Sigmoid colon (tissue), 7 donors: ENCODE results near the gene HYAL4. TPM values are rescaled to one million over a fixed set of nuclear protein-coding genes. Genes with fewer than 3 reads are reported as not detected.
"Not testable (repeated sequence)": the region's sequence is repeated elsewhere in the genome, so short reads cannot be mapped to it uniquely, and the experiment has no call there.

Experiments used
- DNase-seq: peaks from one replicate; pipeline ENCODE4 v3.0.0-alpha.2; 2019
- H3K27ac ChIP-seq, 4 donors: fragments of 200-600 bp; sonication (generic); one replicate each; pipeline ENCODE4 v1.5.1; 2016 to 2019; ENCODE audit warnings: mild to moderate bottlenecking in 1 of 4
- H3K27me3 ChIP-seq, 3 donors: fragments of 200-600 bp; sonication (generic); one replicate each; pipeline ENCODE4 v1.5.1; 2019; ENCODE audit warnings: mild to moderate bottlenecking in 1 of 3
- H3K36me3 ChIP-seq, 4 donors: fragments of 200-600 bp; sonication (generic); one replicate each; pipeline ENCODE4 v1.5.1; 2016 to 2019
- H3K4me1 ChIP-seq, 4 donors: fragments of 200-600 bp; sonication (generic); one replicate each; pipeline ENCODE4 v1.5.1; 2017 to 2019
- H3K4me3 ChIP-seq, 4 donors: fragments of 200-600 bp; sonication (generic); one replicate each; pipeline ENCODE4 v1.5.1; 2017 to 2019; ENCODE audit warnings: mild to moderate bottlenecking in 2 of 4, moderate library complexity in 1 of 4
- H3K9me3 ChIP-seq, 4 donors: fragments of 200-600 bp in 3 of 4; sonication (generic) in 3 of 4; one replicate each; pipeline versions ENCODE4 v1.5.1 to v1.6.1; 2013 to 2019
- CTCF ChIP-seq, 4 experiments: fragments of 450-650 bp in 3 of 4; fragments of 200-600 bp in 1 of 4; IDR thresholded peaks; one replicate each; pipeline ENCODE4 v1.5.1; 2016 to 2019; ENCODE audit warnings: antibody characterized with exemption in 4 of 4, mild to moderate bottlenecking in 3 of 4, moderate library complexity in 2 of 4
- EP300 ChIP-seq, 4 donors: sonication (generic); formaldehyde crosslinking; IDR thresholded peaks; one replicate each; pipeline ENCODE4 v1.6.1; 2017; ENCODE audit warnings: antibody characterized with exemption in 4 of 4
- POLR2A ChIP-seq, 2 donors: fragments of 450-650 bp; IDR thresholded peaks; one replicate each; pipeline ENCODE4 v1.6.1; 2016; ENCODE audit warnings: antibody characterized with exemption in 2 of 2, mild to moderate bottlenecking in 2 of 2, moderate library complexity in 2 of 2
- POLR2AphosphoS5 ChIP-seq, 4 donors: sonication (generic); formaldehyde crosslinking; IDR thresholded peaks; one replicate each; pipeline ENCODE4 v1.6.1; 2017; ENCODE audit warnings: antibody characterized with exemption in 4 of 4
- WGBS, 2 donors: extraction: QIAGEN DNeasy Blood & Tissue Kit; methylation state at CpG; one replicate each; pipeline ENCODE4 v1.1.7; 2013; 5-methylcytosine and 5-hydroxymethylcytosine counted together
- intact Hi-C: fragments of 100-400 bp; cut with DNase I; formaldehyde crosslinking; loops from one replicate; pipeline ENCODE4 v1.15.1; 2023
- polyA plus RNA-seq, 3 donors: library from polyadenylated mRNA; stranded (reverse); fragments of 200-250 nt; gene quantifications; one replicate each; pipeline ENCODE4 v1.2.3, GENCODE V29; 2013
- total RNA-seq, 4 donors: library from RNA; depleted of rRNA; stranded (reverse); fragments of >200 nt; gene quantifications; one replicate each; pipeline ENCODE4 v1.1.0, GENCODE V29; 2016
- donor health status: healthy with polysubstance abuse.
- donor health status: Bipolar disorder and iron deficiency.
- donor health status: healthy.

HYAL4 gene
- total and polyA plus RNA-seq, 7 donors, result 0.09 TPM; not detected in 6

DNA sequence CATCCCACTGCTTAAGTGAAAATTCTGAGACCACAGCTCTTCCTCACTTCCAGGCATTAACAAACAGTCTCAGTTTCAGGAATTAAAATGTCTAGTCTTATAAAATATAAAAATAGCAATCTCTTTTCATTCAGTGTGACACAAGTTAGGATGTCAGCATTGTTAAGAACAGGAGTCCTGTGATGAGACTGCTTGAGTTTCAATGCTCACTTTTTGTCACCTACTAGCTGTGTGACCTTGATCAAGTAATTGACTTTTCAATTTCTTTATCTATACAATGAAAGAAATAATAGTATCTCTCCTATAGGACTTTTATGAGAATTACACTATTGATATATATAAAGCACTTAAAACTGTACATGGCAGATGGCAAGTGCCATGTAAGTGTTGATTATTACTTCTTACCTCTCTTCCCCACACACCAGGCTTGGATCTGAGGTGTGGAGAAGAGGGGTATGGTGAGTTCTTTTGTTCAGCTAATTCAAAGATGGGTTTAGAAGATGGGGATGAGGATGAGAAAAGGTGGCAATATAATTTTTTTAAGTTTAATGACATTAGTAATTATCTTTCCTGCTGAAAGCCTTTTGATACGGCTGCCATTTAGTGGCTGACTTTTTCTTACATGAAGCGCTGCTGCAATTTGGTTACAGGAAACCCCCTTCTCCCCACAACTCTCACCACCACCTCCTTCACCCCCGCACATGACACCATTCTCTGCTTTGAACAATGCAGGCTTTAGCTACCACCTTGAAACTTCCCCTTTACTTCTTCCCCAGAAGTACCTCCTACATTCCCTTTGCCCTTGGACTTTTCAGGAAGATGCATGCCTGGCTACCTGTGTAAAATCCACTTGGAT, 20.8 kb upstream of the HYAL4 start:
- Histone ChIP-seq H3K27ac (no peak overlapping the region), H3K4me3 (no peak overlapping the region), H3K27me3 (no peaks in the 10 kb centered on the region), H3K9me3 (no peaks in the 10 kb centered on the region), H3K36me3 (no peaks in the 10 kb centered on the region), H3K4me1 (no peaks in the 10 kb centered on the region)
- no peak for DNase-seq
- intact Hi-C loops, result no loop called here
- 35 to 59% methylated on average over 3 of the region's 3 CpGs for WGBS, 2 donors
- no peak for TF ChIP-seq EP300 (IDR thresholded peaks at IDR 0.05)
- TF ChIP-seq CTCF (IDR thresholded peaks at IDR 0.05), result no peak
- TF ChIP-seq POLR2A (IDR thresholded peaks at IDR 0.05), result no peak
- no peak for TF ChIP-seq POLR2AphosphoS5 (IDR thresholded peaks at IDR 0.05)

DNA sequence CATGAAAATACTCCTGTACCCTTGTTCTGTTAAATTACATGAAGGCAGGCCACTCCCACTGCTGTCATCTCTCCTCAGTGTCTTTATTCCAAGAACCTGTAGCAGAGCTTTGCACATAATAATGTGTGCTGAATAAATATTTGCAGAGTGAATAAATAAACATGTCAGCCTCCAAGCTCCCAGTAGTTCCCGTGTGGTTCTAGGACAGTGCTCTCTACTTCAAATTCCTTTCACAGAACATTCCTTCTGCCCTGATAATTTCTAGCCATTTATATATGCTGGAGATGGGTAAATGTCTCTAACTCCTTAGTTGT, 20.3 kb upstream of the HYAL4 start:
- WGBS, 2 donors, result 10 to 24% methylated on average over 1 of the region's 1 CpG
- Histone ChIP-seq H3K4me3 (no peak overlapping the region), H3K4me1 (no peaks in the 10 kb centered on the region), H3K36me3 (no peaks in the 10 kb centered on the region), H3K9me3 (no peaks in the 10 kb centered on the region), H3K27ac (no peak overlapping the region), H3K27me3 (no peaks in the 10 kb centered on the region)
- TF ChIP-seq POLR2A (IDR thresholded peaks at IDR 0.05) (no peak), EP300 (IDR thresholded peaks at IDR 0.05) (no peak), POLR2AphosphoS5 (IDR thresholded peaks at IDR 0.05) (no peak)
- intact Hi-C loops, result no loop called here
- DNase-seq, result no peak

DNA sequence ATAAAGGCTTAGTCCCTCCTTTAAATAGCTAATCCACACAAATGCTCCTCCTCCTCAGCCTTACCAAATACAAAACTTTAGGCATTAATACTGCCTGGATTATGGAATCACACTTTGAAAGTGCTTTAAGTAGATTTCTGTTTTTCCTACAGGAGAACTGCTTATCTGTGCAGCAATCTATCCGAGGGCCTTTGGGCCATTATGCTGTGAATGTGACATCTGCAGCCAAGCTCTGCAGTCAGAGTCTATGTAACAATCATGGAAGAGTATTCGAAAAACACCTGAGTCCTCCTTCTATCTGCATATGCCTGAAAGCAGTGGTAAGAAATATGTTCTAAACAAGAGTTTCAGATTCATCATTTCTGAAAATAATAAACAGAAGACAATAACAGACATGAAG, 16.2 kb upstream of the HYAL4 start:
- Histone ChIP-seq H3K9me3 (no peaks in the 10 kb centered on the region), H3K36me3 (no peaks in the 10 kb centered on the region), H3K4me1 (no peaks in the 10 kb centered on the region), H3K27me3 (no peaks in the 10 kb centered on the region), H3K27ac (no peak overlapping the region), H3K4me3 (no peak overlapping the region)
- WGBS, 2 donors, result 77 to 86% methylated on average over 2 of the region's 2 CpGs
- intact Hi-C loops, result no loop called here
- TF ChIP-seq EP300 (IDR thresholded peaks at IDR 0.05), result no peak
- DNase-seq, result no peak

GRCh38 chr7:123836656-123837055, 8.3 kb upstream of the HYAL4 start:
- TF ChIP-seq EP300 (IDR thresholded peaks at IDR 0.05), result no peak
- TF ChIP-seq CTCF (IDR thresholded peaks at IDR 0.05), result no peak
- no peak for TF ChIP-seq POLR2A (IDR thresholded peaks at IDR 0.05)
- no peak for TF ChIP-seq POLR2AphosphoS5 (IDR thresholded peaks at IDR 0.05)
- intact Hi-C loops, result no loop called here
- no peak for DNase-seq
- no peaks in the 10 kb centered on the region for H3K27me3 ChIP-seq
- WGBS, 2 donors, result 88 to 90% methylated on average over 4 of the region's 4 CpGs
- no peaks in the 10 kb centered on the region for H3K36me3 ChIP-seq
- no peak overlapping the region for H3K4me3 ChIP-seq
- H3K9me3 ChIP-seq, result no peaks in the 10 kb centered on the region
- no peak overlapping the region for H3K27ac ChIP-seq
- no peaks in the 10 kb centered on the region for H3K4me1 ChIP-seq

DNA sequence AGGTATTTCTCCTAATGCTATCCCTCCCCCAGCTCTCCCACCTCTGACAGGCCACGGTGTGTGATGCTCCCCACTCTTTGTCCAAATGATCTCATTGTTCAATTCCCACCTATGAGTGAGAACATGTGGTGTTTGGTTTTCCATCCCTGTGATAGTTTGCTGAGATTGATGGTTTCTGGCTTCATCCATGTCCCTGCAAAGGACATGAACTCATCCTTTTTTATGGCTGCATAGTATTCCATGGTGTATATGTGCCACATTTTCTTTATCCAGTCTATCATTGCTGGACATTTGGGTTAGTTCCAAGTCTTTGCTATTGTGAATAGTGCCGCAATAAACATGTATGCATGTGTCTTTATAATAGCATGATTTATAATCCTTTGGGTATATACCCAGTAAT, 5.9 kb upstream of the HYAL4 start:
- H3K4me1 ChIP-seq, H3K9me3 ChIP-seq, DNase-seq, H3K4me3 ChIP-seq, H3K27ac ChIP-seq, H3K36me3 ChIP-seq, intact Hi-C loops, H3K27me3 ChIP-seq: not testable (repeated sequence)
- 95 to 96% methylated on average over 2 of the region's 2 CpGs for WGBS, 2 donors

- H3K4me1 ChIP-seq, DNase-seq, H3K27me3 ChIP-seq, H3K36me3 ChIP-seq, H3K27ac ChIP-seq, H3K9me3 ChIP-seq, intact Hi-C loops, H3K4me3 ChIP-seq: not testable (repeated sequence)
- 94 to 96% methylated on average over 7 of the region's 7 CpGs for WGBS, 2 donors
Measured at GRCh38 chr7:123844142-123844541, 827 bp upstream of the HYAL4 start.

GRCh38 chr7:123845823-123846216, 851 bp downstream of the HYAL4 start:
- H3K4me3 ChIP-seq, result no peak overlapping the region

More at GRCh38 chr7:123845823-123846216, 851 bp downstream of the HYAL4 start:
- WGBS, 2 donors, result 61 to 84% methylated on average over 1 of the region's 1 CpG
- TF ChIP-seq CTCF (IDR thresholded peaks at IDR 0.05) (no peak), EP300 (IDR thresholded peaks at IDR 0.05) (no peak), POLR2AphosphoS5 (IDR thresholded peaks at IDR 0.05) (no peak), POLR2A (IDR thresholded peaks at IDR 0.05) (no peak)
- no peak overlapping the region for H3K27ac ChIP-seq
- H3K9me3 ChIP-seq, result no peaks in the 10 kb centered on the region
- no peaks in the 10 kb centered on the region for H3K27me3 ChIP-seq
- no peak for DNase-seq
- H3K36me3 ChIP-seq, result no peaks in the 10 kb centered on the region
- H3K4me1 ChIP-seq, result no peaks in the 10 kb centered on the region
- intact Hi-C loops, result no loop called here
